ENCODE results near the gene CPNE9.

DNA sequence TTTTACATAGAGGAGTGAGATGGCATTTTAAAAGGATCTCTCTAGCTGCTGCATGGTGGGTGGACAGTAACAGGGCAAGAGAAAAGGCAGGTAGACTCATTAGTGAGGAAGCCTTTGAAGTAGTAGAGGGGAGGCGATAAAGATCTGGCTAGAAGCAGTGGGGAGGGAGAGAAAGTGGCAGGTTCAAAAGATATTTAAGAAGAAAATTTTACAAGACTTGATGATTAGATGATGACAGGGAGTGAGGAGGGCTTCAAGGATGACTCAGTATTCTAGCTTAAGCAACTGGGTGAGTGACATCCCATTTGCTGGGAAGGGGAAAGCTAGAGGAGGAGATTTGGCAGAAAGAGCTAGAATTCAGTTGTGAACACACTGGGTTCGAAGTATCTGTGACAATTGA, 24.1 kb downstream of the CPNE9 start:
- TF ChIP-seq POLR2A (IDR thresholded peaks at IDR 0.05; ENCODE audit: low read length) (no peak), EHF (CRISPR knock-in tag; IDR thresholded peaks at IDR 0.05) (no peak)
